OCI-LY7 (cell line): ENCODE results near the gene C1orf35. TPM values are rescaled to one million over a fixed set of nuclear protein-coding genes. Genes with fewer than 3 reads are reported as not detected.

Experiments
- BruUV-seq: library from RNA; stranded (reverse); fragments of 400-500 nt; replicated peaks from 2 replicates; lab custom pipeline; 2021; lab: Mats Ljungman, UMichigan
- CTCF ChIA-PET: fragments of 300-600 bp; sonication (Branson Sonifier 250); formaldehyde crosslinking; loops from one replicate; lab custom pipeline; 2022; ENCODE audit warnings: antibody characterized with exemption; ENCODE audit not compliant: unreplicated experiment; lab: Charles Lee
- POLR2A ChIA-PET: fragments of 300-600 bp; sonication (Branson Sonifier 250); formaldehyde crosslinking; loops from one replicate; lab custom pipeline; 2022; ENCODE audit warnings: antibody characterized with exemption; lab: Charles Lee
- DNase-seq: peaks from one replicate; pipeline ENCODE4 v3.0.0-alpha.2; 2015; ENCODE audit warnings: low spot score
- H2AFZ ChIP-seq: fragments of 200-600 bp; sonication (generic), shearing (Covaris generic); 2 replicates; pipeline ENCODE4 v1.6.1; 2014; ENCODE audit warnings: mild to moderate bottlenecking, antibody characterized with exemption, low read length, moderate library complexity
- H3K27ac ChIP-seq: fragments of 200-600 bp; sonication (generic); 2 replicates; pipeline ENCODE4 v1.5.1; 2014; ENCODE audit warnings: mixed run types, low read depth, mild to moderate bottlenecking, moderate library complexity, low read length, inconsistent platforms; ENCODE audit not compliant: poor library complexity, severe bottlenecking
- H3K36me3 ChIP-seq: fragments of 200-600 bp; sonication (generic); 2 replicates; pipeline ENCODE4 v1.6.1; 2014; ENCODE audit warnings: mild to moderate bottlenecking, antibody characterized with exemption, low read length, moderate library complexity, mixed read lengths; ENCODE audit not compliant: insufficient read depth
- H3K4me1 ChIP-seq: fragments of 200-600 bp; sonication (generic); 2 replicates; pipeline ENCODE4 v1.5.1; 2014; ENCODE audit warnings: mild to moderate bottlenecking, low read length; ENCODE audit not compliant: insufficient read depth, poor library complexity, severe bottlenecking
- H3K4me2 ChIP-seq: fragments of 200-600 bp; sonication (generic); 2 replicates; pipeline ENCODE4 v1.6.1; 2014; ENCODE audit warnings: mild to moderate bottlenecking, low read length
- H3K4me3 ChIP-seq: fragments of 200-600 bp; sonication (generic); 2 replicates; pipeline ENCODE4 v1.5.1; 2014; ENCODE audit warnings: mild to moderate bottlenecking, low read depth, low read length; ENCODE audit not compliant: poor library complexity, severe bottlenecking
- H3K79me2 ChIP-seq: fragments of 200-600 bp; sonication (generic); 2 replicates; pipeline ENCODE4 v1.6.1; 2016; ENCODE audit warnings: low read depth, mild to moderate bottlenecking, low read length, moderate library complexity, mixed read lengths; ENCODE audit not compliant: insufficient read depth
- H3K9me2 ChIP-seq: fragments of 200-600 bp; sonication (generic); 2 replicates; pipeline ENCODE4 v1.6.1; 2016; ENCODE audit warnings: mild to moderate bottlenecking, low read length, mixed read lengths; ENCODE audit not compliant: insufficient read depth
- H3K9me3 ChIP-seq: fragments of 200-600 bp; sonication (generic); 2 replicates; pipeline ENCODE4 v1.6.1; 2014; ENCODE audit warnings: mild to moderate bottlenecking, mixed run types, low read length, mixed read lengths
- H4K20me1 ChIP-seq: fragments of 200-600 bp; sonication (generic); 2 replicates; pipeline ENCODE4 v1.6.1; 2014; ENCODE audit warnings: mild to moderate bottlenecking, antibody characterized with exemption, low read length, moderate library complexity, mixed read lengths; ENCODE audit not compliant: insufficient read depth
- CTCF ChIP-seq: fragments of 200-600 bp; sonication (generic); conservative IDR thresholded peaks from 2 replicates; pipeline ENCODE4 v1.5.1; 2014; ENCODE audit warnings: mild to moderate bottlenecking, antibody characterized with exemption, low read length, moderate library complexity, mixed read lengths
- EZH2phosphoT487 ChIP-seq: fragments of 200-600 bp; sonication (generic); IDR thresholded peaks from 2 replicates; pipeline ENCODE4 v1.6.1; 2018; ENCODE audit warnings: low read depth, borderline replicate concordance, mild to moderate bottlenecking, mixed run types, antibody characterized with exemption, low read length, moderate library complexity, mixed read lengths
- intact Hi-C: fragments of 100-400 bp; cut with micrococcal nuclease; formaldehyde crosslinking; loops from one replicate; pipeline ENCODE4 v1.10.0; 2022; ENCODE audit not compliant: unreplicated experiment
- total RNA-seq, 2 experiments: library from RNA; depleted of rRNA in 1 of 2; stranded (reverse); fragments of >200 nt in 1 of 2; shearing (Covaris generic) in 1 of 2; gene quantifications; 2 replicates each; pipeline ENCODE4 v1.2.3, GENCODE V29; 2014 to 2022

C1orf35 gene
- total RNA-seq, 2 experiments from 2014 or later: 30.7 to 33.3 TPM

GRCh38 chr1:228152097-228152917, 49.2 kb upstream of the C1orf35 start:
- H2AFZ ChIP-seq: no peak overlapping the region
- H3K9me3 ChIP-seq: no peaks in the 10 kb centered on the region
- H3K4me3 ChIP-seq: no peak overlapping the region
- no peaks in the 10 kb centered on the region for H3K79me2 ChIP-seq
- H3K4me2 ChIP-seq: no peak overlapping the region
- peaks cover 22% of the 10 kb centered on the region for H3K36me3 ChIP-seq
- no peaks in the 10 kb centered on the region for H4K20me1 ChIP-seq
- CTCF ChIA-PET: no interaction called here
- H3K27ac ChIP-seq: no peak overlapping the region
- TF ChIP-seq EZH2phosphoT487 (no peak), CTCF (no peak)
- POLR2A ChIA-PET: interaction anchor here (0.7 to 1.7 kb wide), 3 partner anchors 12 to 149 kb away, joined by 3 to 6 read pairs (median 4); no protein-coding TSS in a partner anchor
- peaks cover 15% of the 10 kb centered on the region for H3K4me1 ChIP-seq
- no peak for DNase-seq
- BruUV-seq: no TSS peak
- no peaks in the 10 kb centered on the region for H3K9me2 ChIP-seq
- intact Hi-C loops: no loop called here

- TF ChIP-seq CTCF: no peak
- no peak for TF ChIP-seq EZH2phosphoT487
- no peak overlapping the region for H3K4me2 ChIP-seq
- no peak for DNase-seq
- peaks cover 22% of the 10 kb centered on the region for H3K36me3 ChIP-seq
- BruUV-seq: no TSS peak
- H3K79me2 ChIP-seq: no peaks in the 10 kb centered on the region
- H4K20me1 ChIP-seq: no peaks in the 10 kb centered on the region
- ChIA-PET POLR2A (interaction anchor here (0.9 kb wide), 1 partner anchor 15 kb away, joined by 3 read pairs; no protein-coding TSS in a partner anchor), CTCF (no interaction called here)
- H3K4me1 ChIP-seq: peaks cover 15% of the 10 kb centered on the region
- no peaks in the 10 kb centered on the region for H3K9me2 ChIP-seq
- intact Hi-C loops: no loop called here
- no peak overlapping the region for H3K4me3 ChIP-seq
- no peak overlapping the region for H3K27ac ChIP-seq
- no peak overlapping the region for H2AFZ ChIP-seq
- no peaks in the 10 kb centered on the region for H3K9me3 ChIP-seq
Observed at GRCh38 chr1:228151180-228151925, 48.2 kb upstream of the C1orf35 start.
